Activated T-helper 1 cell treated with anti-CD3 and anti-CD28 coated beads, Interleukin-12 subunit alpha, Interleukin-12 subunit beta, Interleukin-2, Interleukin-4 antibody, amounts not matched to agents 30 ng/mL and 10 ng/mL and 1 ng/mL, durations not matched to agents 14 hours and 24 hours and 36 hours (primary cell): ENCODE results near the gene FAM124A. TPM values are rescaled to one million over a fixed set of nuclear protein-coding genes. Genes with fewer than 3 reads are reported as not detected.
"Not testable (repeated sequence)": the region's sequence is repeated elsewhere in the genome, so short reads cannot be mapped to it uniquely, and the experiment has no call there.

ENCODE experiments used
- DNase-seq: peaks from one replicate; pipeline ENCODE4 v3.0.0; 2021; ENCODE audit warnings: low spot score
- H3K27ac Mint-ChIP-seq: one replicate; pipeline ENCODE4 v1.8.0; 2021; ENCODE audit warnings: mild to moderate bottlenecking, mixed read lengths
- H3K27me3 Mint-ChIP-seq: one replicate; pipeline ENCODE4 v1.8.0; 2022; ENCODE audit warnings: mild to moderate bottlenecking, moderate library complexity, mixed read lengths; ENCODE audit not compliant: insufficient read depth
- H3K36me3 Mint-ChIP-seq: one replicate; pipeline ENCODE4 v1.8.0; 2021; ENCODE audit warnings: low read depth, mixed read lengths
- H3K4me1 Mint-ChIP-seq: one replicate; pipeline ENCODE4 v1.8.0; 2021; ENCODE audit warnings: low read depth, mixed read lengths
- H3K4me3 Mint-ChIP-seq: one replicate; pipeline ENCODE4 v1.8.0; 2021; ENCODE audit warnings: mild to moderate bottlenecking, moderate library complexity, mixed read lengths
- H3K9me3 Mint-ChIP-seq: one replicate; pipeline ENCODE4 v1.8.0; 2021; ENCODE audit warnings: mixed read lengths
- intact Hi-C: fragments of 100-400 bp; cut with micrococcal nuclease; formaldehyde crosslinking; loops from one replicate; pipeline ENCODE4 v1.15.1; 2024
- total RNA-seq: library from RNA; stranded (reverse); gene quantifications from 2 replicates; pipeline ENCODE4 v1.2.3, GENCODE V29; 2022

The FAM124A gene
- total RNA-seq, 1 donor from 2014 or later: 0.67 TPM

- H3K9me3 Mint-ChIP-seq: no peaks in the 10 kb centered on the region
- H3K4me1 Mint-ChIP-seq: peaks cover under 1% of the 10 kb centered on the region
- no peaks in the 10 kb centered on the region for H3K36me3 Mint-ChIP-seq
- H3K27ac Mint-ChIP-seq: no peak overlapping the region
- peaks cover 2% of the 10 kb centered on the region for H3K27me3 Mint-ChIP-seq
- intact Hi-C loops: no loop called here
- DNase-seq: no peak
- H3K4me3 Mint-ChIP-seq: no peak overlapping the region
Measured at GRCh38 chr13:51270623-51271415, 48.6 kb downstream of the FAM124A start.

- intact Hi-C loops: no loop called here
- no peak for DNase-seq
- Mint-ChIP-seq H3K4me3 (no peak overlapping the region), H3K9me3 (no peaks in the 10 kb centered on the region), H3K4me1 (peaks cover 9% of the 10 kb centered on the region), H3K27me3 (peaks cover 2% of the 10 kb centered on the region), H3K27ac (no peak overlapping the region), H3K36me3 (no peaks in the 10 kb centered on the region)
Measured at GRCh38 chr13:51271528-51272085, 49.4 kb downstream of the FAM124A start.

- Mint-ChIP-seq H3K27me3 (peaks cover 2% of the 10 kb centered on the region), H3K4me1 (peaks cover 13% of the 10 kb centered on the region), H3K27ac (no peak overlapping the region), H3K4me3 (no peak overlapping the region), H3K36me3 (no peaks in the 10 kb centered on the region), H3K9me3 (no peaks in the 10 kb centered on the region)
- no peak for DNase-seq
- intact Hi-C loops: no loop called here
Measured at GRCh38 chr13:51275101-51275500, 52.9 kb downstream of the FAM124A start.

GRCh38 chr13:51276636-51277035 lies 54.4 kb downstream of the FAM124A start:
- Mint-ChIP-seq H3K27me3 (peaks cover 5% of the 10 kb centered on the region), H3K36me3 (no peaks in the 10 kb centered on the region), H3K9me3 (no peaks in the 10 kb centered on the region), H3K4me3 (no peak overlapping the region), H3K4me1 (peaks cover 13% of the 10 kb centered on the region), H3K27ac (no peak overlapping the region)
- no peak for DNase-seq
- intact Hi-C loops: no loop called here

- Mint-ChIP-seq H3K27ac (no peak overlapping the region), H3K36me3 (no peaks in the 10 kb centered on the region), H3K4me3 (no peak overlapping the region), H3K9me3 (no peaks in the 10 kb centered on the region), H3K27me3 (peaks cover 5% of the 10 kb centered on the region), H3K4me1 (peaks cover 13% of the 10 kb centered on the region)
- no peak for DNase-seq
- intact Hi-C loops: no loop called here
Measured at GRCh38 chr13:51277928-51278327, 55.7 kb downstream of the FAM124A start.

GRCh38 chr13:51278426-51279130 lies 56.4 kb downstream of the FAM124A start:
- Mint-ChIP-seq H3K27ac (no peak overlapping the region), H3K36me3 (no peaks in the 10 kb centered on the region), H3K27me3 (peaks cover 5% of the 10 kb centered on the region), H3K4me1 (peaks cover 17% of the 10 kb centered on the region), H3K9me3 (no peaks in the 10 kb centered on the region), H3K4me3 (no peak overlapping the region)
- no peak for DNase-seq
- intact Hi-C loops: no loop called here

GRCh38 chr13:51280379-51280940 lies 58.3 kb downstream of the FAM124A start:
- no peaks in the 10 kb centered on the region for H3K36me3 Mint-ChIP-seq
- no peak overlapping the region for H3K4me3 Mint-ChIP-seq
- intact Hi-C loops: no loop called here
- no peaks in the 10 kb centered on the region for H3K9me3 Mint-ChIP-seq
- DNase-seq: no peak
- peaks cover 3% of the 10 kb centered on the region for H3K27me3 Mint-ChIP-seq
- no peak overlapping the region for H3K27ac Mint-ChIP-seq
- H3K4me1 Mint-ChIP-seq: peaks cover 28% of the 10 kb centered on the region

GRCh38 chr13:51282322-51282721 lies 60.1 kb downstream of the FAM124A start:
- no peak for DNase-seq
- H3K4me1 Mint-ChIP-seq: peaks cover 20% of the 10 kb centered on the region
- no peaks in the 10 kb centered on the region for H3K9me3 Mint-ChIP-seq
- H3K36me3 Mint-ChIP-seq: no peaks in the 10 kb centered on the region
- H3K27me3 Mint-ChIP-seq: peaks cover 3% of the 10 kb centered on the region
- intact Hi-C loops: no loop called here
- H3K4me3 Mint-ChIP-seq: no peak overlapping the region
- H3K27ac Mint-ChIP-seq: no peak overlapping the region

GRCh38 chr13:51282923-51283322 lies 60.7 kb downstream of the FAM124A start:
- DNase-seq, H3K27ac Mint-ChIP-seq, H3K27me3 Mint-ChIP-seq, intact Hi-C loops, H3K4me3 Mint-ChIP-seq, H3K36me3 Mint-ChIP-seq, H3K9me3 Mint-ChIP-seq: not testable (repeated sequence)
- peaks cover 20% of the 10 kb centered on the region for H3K4me1 Mint-ChIP-seq

GRCh38 chr13:51283371-51283770 lies 61.2 kb downstream of the FAM124A start:
- Mint-ChIP-seq H3K27me3 (peaks cover 3% of the 10 kb centered on the region), H3K9me3 (no peaks in the 10 kb centered on the region), H3K4me1 (peaks cover 20% of the 10 kb centered on the region), H3K4me3 (no peak overlapping the region), H3K36me3 (no peaks in the 10 kb centered on the region), H3K27ac (no peak overlapping the region)
- intact Hi-C loops: no loop called here
- DNase-seq: no peak

- Mint-ChIP-seq H3K4me3 (no peak overlapping the region), H3K27me3 (peaks cover 3% of the 10 kb centered on the region), H3K27ac (no peak overlapping the region), H3K4me1 (peaks cover 20% of the 10 kb centered on the region), H3K9me3 (no peaks in the 10 kb centered on the region), H3K36me3 (no peaks in the 10 kb centered on the region)
- intact Hi-C loops: no loop called here
- no peak for DNase-seq
Measured at GRCh38 chr13:51284339-51284738, 62.1 kb downstream of the FAM124A start.

- intact Hi-C loops: loop anchor here (1.0 to 5.0 kb wide), 3 partner anchors 66 to 511 kb away; no protein-coding TSS in a partner anchor
- no peaks in the 10 kb centered on the region for H3K36me3 Mint-ChIP-seq
- no peak overlapping the region for H3K4me3 Mint-ChIP-seq
- H3K9me3 Mint-ChIP-seq: no peaks in the 10 kb centered on the region
- peaks cover 3% of the 10 kb centered on the region for H3K27me3 Mint-ChIP-seq
- DNase-seq: peak; percentile 57
- H3K27ac Mint-ChIP-seq: no peak overlapping the region
- peaks cover 20% of the 10 kb centered on the region for H3K4me1 Mint-ChIP-seq
Measured at GRCh38 chr13:51286135-51287002, 64.2 kb downstream of the FAM124A start.
